Mucosa of rectum (tissue), 2 donors: Measurements from ENCODE around the gene PBLD.

ENCODE experiments used
- H3K27ac ChIP-seq, 2 donors: one replicate each; pipeline ENCODE4 v1.7.0; 2013; ENCODE audit warnings: inconsistent platforms in 2 of 2, low read depth in 2 of 2, low read length in 2 of 2
- H3K27me3 ChIP-seq, 2 donors: one replicate each; pipeline ENCODE4 v1.7.0; 2013; ENCODE audit warnings: low read length in 2 of 2; ENCODE audit not compliant: control insufficient read depth in 2 of 2, insufficient read depth in 2 of 2
- H3K36me3 ChIP-seq, 2 donors: one replicate each; pipeline ENCODE4 v1.7.0; 2013; ENCODE audit warnings: low read length in 2 of 2; ENCODE audit not compliant: control insufficient read depth in 2 of 2, insufficient read depth in 2 of 2
- H3K4me1 ChIP-seq, 2 donors: one replicate each; pipeline ENCODE4 v1.7.0; 2013; ENCODE audit warnings: low read length in 2 of 2, mild to moderate bottlenecking in 1 of 2; ENCODE audit not compliant: control insufficient read depth in 2 of 2, insufficient read depth in 2 of 2
- H3K4me3 ChIP-seq, 2 donors: one replicate each; pipeline ENCODE4 v1.7.0; 2013; ENCODE audit warnings: low read length in 2 of 2
- H3K9ac ChIP-seq, 2 donors: one replicate each; pipeline ENCODE4 v1.7.0; 2013; ENCODE audit warnings: low read length in 2 of 2, low read depth in 1 of 2, mild to moderate bottlenecking in 1 of 2
- H3K9me3 ChIP-seq, 2 donors: one replicate each; pipeline ENCODE4 v1.7.0; 2013; ENCODE audit warnings: low read length in 2 of 2; ENCODE audit not compliant: control insufficient read depth in 2 of 2
- donor health status: healthy.
- donor health status: Normal muscosa, but diverticular disease.

Gene PBLD

DNA sequence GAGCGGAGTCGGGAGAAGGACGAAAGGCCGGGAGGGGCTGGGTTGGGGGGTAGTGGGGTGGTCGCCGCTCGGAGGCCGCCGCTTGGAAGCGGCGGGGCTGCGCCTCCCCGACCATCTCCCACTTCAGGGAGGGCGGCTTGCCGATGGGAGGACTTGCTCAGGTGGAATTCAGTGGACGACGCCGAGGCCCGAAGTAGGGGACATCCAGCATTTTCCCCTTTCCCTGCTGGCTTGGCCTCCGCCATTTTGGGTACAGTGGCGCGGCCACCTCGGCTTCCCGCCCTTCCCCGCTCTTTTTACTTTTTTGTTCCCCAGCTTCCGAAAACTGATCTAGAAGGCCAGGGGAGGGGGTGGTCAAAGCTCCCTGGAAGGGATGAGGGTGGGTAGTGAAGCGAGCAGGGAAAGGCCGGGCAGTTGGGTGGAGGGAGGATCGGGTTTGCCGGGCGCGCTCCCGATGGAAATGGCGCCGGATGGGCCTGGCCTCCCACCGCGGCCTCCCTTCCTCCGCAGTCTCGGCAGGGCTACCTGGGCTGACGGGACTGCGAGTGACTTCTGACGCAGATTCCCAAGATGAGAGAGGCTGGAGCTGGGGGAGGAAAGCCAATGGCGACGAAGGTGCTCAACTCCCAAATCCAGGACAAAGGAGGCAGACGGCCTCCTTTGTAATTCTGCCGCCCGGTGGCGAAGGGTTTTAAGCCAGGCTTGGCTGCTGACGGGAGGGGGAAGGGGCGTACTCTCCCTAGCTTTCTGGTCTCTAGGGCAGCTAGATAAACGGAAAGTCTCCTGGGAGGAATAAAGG is at the start of gene PBLD:
Gene PBLD, minus strand, starts transcription at position 670 of the 799 bp plus-strand sequence. CDS start 26,084 bp downstream, outside the sequence.
- Histone ChIP-seq H3K9ac (peak within 1 kb of the TSS; percentile 94 to 98), H3K27me3 (no peaks in the 10 kb centered on the region), H3K36me3 (peaks cover 1 to 2% of the 10 kb centered on the region in 2 donors), H3K27ac (peak within 1 kb of the TSS; percentile 99), H3K4me3 (peak within 1 kb of the TSS; percentile 92), H3K4me1 (peaks cover 30 to 48% of the 10 kb centered on the region in 2 donors), H3K9me3 (no peaks in the 10 kb centered on the region)

GRCh38 chr10:68371604-68372003 is 38.9 kb upstream of the PBLD start:
- Histone ChIP-seq H3K9ac (no peak overlapping the region), H3K36me3 (peaks cover 16 to 28% of the 10 kb centered on the region in 2 donors), H3K27me3 (no peaks in the 10 kb centered on the region), H3K4me3 (no peak overlapping the region), H3K4me1 (no peaks in the 10 kb centered on the region), H3K27ac (no peak overlapping the region), H3K9me3 (no peaks in the 10 kb centered on the region)

- H3K4me1 ChIP-seq = no peaks in the 10 kb centered on the region
- no peaks in the 10 kb centered on the region for H3K27me3 ChIP-seq
- H3K9ac ChIP-seq = no peak overlapping the region
- H3K9me3 ChIP-seq = no peaks in the 10 kb centered on the region
- H3K36me3 ChIP-seq = peaks cover 17 to 23% of the 10 kb centered on the region in 2 donors
- no peak overlapping the region for H3K27ac ChIP-seq
- H3K4me3 ChIP-seq = no peak overlapping the region
These were observed 34.4 kb upstream of the PBLD start for GRCh38 chr10:68367121-68367520.

DNA sequence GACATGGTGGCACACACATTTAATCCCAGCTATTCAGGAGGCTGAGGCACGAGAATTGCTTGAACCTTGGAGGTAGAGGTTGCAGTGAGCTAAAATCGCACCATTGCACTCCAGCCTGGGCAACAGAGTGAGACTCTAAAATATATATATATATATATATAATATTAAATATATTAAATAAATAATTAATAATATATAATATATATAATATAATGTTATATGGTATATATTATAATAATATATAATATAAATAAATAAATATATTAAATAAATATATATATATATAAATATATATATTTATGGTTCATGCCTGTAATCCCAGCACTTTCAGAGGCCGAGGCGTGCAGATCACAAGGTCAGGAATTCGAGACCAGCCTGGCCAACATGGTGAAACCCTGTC is 33.9 kb upstream of the PBLD start:
- H3K27ac ChIP-seq = no peak overlapping the region
- no peak overlapping the region for H3K9ac ChIP-seq
- H3K27me3 ChIP-seq = no peaks in the 10 kb centered on the region
- peaks cover 12 to 18% of the 10 kb centered on the region in 2 donors for H3K36me3 ChIP-seq
- no peak overlapping the region for H3K4me3 ChIP-seq
- H3K4me1 ChIP-seq = no peaks in the 10 kb centered on the region
- H3K9me3 ChIP-seq = no peaks in the 10 kb centered on the region

DNA sequence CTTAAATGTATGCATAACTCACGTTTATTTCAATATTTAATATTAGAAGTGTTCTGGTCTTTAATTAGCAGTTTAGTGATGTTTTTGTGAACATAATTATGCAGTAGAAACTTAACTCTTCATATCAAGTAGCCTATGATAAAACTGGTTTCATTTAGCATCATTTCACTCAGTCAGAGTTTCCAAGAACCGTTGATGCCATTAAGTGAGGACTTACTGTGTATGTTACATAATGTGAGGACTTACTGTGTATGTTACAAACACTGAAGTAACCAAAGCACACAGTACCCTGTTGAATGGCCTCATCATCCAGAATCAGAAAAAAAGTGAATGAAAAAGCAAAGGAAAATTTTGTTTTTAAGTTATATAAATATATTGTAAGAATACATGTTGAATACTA is 32.9 kb upstream of the PBLD start:
- no peak overlapping the region for H3K9ac ChIP-seq
- no peak overlapping the region for H3K4me3 ChIP-seq
- no peaks in the 10 kb centered on the region for H3K4me1 ChIP-seq
- H3K36me3 ChIP-seq = peaks cover 12 to 24% of the 10 kb centered on the region in 2 donors
- H3K9me3 ChIP-seq = no peaks in the 10 kb centered on the region
- no peaks in the 10 kb centered on the region for H3K27me3 ChIP-seq
- no peak overlapping the region for H3K27ac ChIP-seq

DNA sequence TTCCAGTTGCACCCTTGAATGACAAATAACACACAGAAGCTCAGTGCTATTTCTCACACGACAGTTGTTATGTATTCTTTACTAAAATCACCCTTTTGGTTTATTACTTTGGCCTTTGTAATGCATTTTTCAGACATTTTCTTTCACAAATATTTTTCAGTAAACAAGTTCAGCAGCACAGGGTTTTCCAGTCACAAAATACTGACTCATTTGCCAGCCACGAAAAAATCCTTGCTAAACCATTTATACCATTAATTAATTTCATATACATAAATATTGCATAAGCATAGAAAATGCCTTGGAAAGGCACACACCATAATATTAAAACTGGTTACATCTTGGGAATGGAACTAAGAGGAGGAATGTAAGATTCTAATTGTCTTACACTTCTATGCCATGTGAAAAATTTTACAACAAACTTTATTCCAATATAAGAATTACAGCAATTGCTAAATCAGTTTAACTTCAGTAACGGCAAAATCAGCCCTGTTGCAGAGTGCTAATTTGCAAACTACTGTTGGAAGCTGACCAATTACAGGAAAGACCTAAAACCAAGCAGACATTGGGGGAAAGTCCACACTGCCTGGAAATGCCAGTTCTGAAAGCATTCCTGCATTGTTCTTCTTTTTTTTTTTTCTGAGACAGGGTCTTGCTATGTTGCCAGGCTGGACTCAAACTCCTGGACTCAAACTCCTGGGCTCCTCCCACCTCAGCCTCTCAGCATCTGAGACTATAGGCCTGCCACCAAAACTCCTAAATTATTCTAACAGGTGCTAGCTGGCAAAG is 31.6 kb upstream of the PBLD start:
- no peaks in the 10 kb centered on the region for H3K4me1 ChIP-seq
- H3K36me3 ChIP-seq = peaks cover 12 to 24% of the 10 kb centered on the region in 2 donors
- no peaks in the 10 kb centered on the region for H3K9me3 ChIP-seq
- H3K4me3 ChIP-seq = no peak overlapping the region
- no peak overlapping the region for H3K9ac ChIP-seq
- H3K27me3 ChIP-seq = no peaks in the 10 kb centered on the region
- H3K27ac ChIP-seq = no peak overlapping the region

GRCh38 chr10:68362590-68362989 is 29.9 kb upstream of the PBLD start:
- peaks cover 12 to 29% of the 10 kb centered on the region in 2 donors for H3K36me3 ChIP-seq

DNA sequence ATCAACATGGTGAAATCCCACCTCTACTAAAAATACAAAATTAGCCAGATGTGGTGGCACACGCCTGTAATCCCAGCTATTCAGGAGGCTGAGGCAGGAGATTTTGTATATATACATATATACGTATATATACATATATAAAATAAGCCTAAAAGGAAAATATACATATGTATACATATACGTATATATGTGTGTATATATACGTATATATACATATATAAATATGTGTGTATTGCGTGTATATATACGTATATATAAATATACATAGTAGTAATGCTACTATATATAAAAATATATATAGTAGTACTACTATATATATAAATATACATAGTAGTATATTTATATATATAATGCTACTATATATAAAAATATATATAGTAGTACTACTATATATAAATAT is 26.5 kb upstream of the PBLD start:
- H3K9me3 ChIP-seq = no peaks in the 10 kb centered on the region
- H3K9ac ChIP-seq = no peak overlapping the region
- no peaks in the 10 kb centered on the region for H3K4me1 ChIP-seq
- H3K36me3 ChIP-seq = peaks cover 8 to 23% of the 10 kb centered on the region in 2 donors
- H3K27me3 ChIP-seq = no peaks in the 10 kb centered on the region
- H3K4me3 ChIP-seq = no peak overlapping the region
- no peak overlapping the region for H3K27ac ChIP-seq

More at GRCh38 chr10:68362590-68362989, 29.9 kb upstream of the PBLD start:
- Histone ChIP-seq H3K27me3 (no peaks in the 10 kb centered on the region), H3K4me1 (no peaks in the 10 kb centered on the region), H3K9ac (no peak overlapping the region), H3K27ac (no peak overlapping the region), H3K9me3 (no peaks in the 10 kb centered on the region), H3K4me3 (no peak overlapping the region)

DNA sequence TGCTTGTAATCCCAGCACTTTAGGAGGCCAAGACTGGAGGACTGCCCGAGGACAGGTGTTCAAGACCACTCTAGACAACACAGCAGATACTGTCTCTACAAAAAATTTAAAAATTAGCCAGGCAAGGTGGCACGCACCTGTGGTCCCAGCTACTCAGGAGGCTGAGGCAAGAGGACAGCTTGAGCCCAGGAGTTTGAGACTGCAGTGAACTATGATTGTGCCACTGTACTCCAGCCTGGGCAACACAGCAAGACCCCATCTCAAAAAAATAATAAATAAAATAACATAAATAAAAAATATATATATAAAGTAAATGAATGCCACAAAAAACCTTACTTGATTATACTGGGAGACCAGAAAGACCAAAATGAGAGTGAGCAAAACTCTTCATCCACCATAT is 20.8 kb upstream of the PBLD start:
- no peak overlapping the region for H3K9ac ChIP-seq
- H3K27ac ChIP-seq = no peak overlapping the region
- no peaks in the 10 kb centered on the region for H3K4me1 ChIP-seq
- H3K4me3 ChIP-seq = no peak overlapping the region
- H3K36me3 ChIP-seq = peaks cover 7 to 10% of the 10 kb centered on the region in 2 donors
- H3K9me3 ChIP-seq = no peaks in the 10 kb centered on the region
- no peaks in the 10 kb centered on the region for H3K27me3 ChIP-seq

- Histone ChIP-seq H3K36me3 (peaks cover 30 to 33% of the 10 kb centered on the region in 2 donors), H3K27ac (no peak overlapping the region), H3K27me3 (no peaks in the 10 kb centered on the region), H3K4me3 (no peak overlapping the region), H3K9ac (no peak overlapping the region), H3K4me1 (no peaks in the 10 kb centered on the region), H3K9me3 (no peaks in the 10 kb centered on the region)
These were observed 15.6 kb upstream of the PBLD start for GRCh38 chr10:68348265-68348741.
